ENCODE measurements around the gene SAA2. TPM values are rescaled to one million over a fixed set of nuclear protein-coding genes. Genes with fewer than 3 reads are reported as not detected.
"Not testable (repeated sequence)": the region's sequence is repeated elsewhere in the genome, so short reads cannot be mapped to it uniquely, and the experiment has no call there.

SAA2 gene
- total RNA-seq, 1 donor from 2014 or later = not detected

DNA sequence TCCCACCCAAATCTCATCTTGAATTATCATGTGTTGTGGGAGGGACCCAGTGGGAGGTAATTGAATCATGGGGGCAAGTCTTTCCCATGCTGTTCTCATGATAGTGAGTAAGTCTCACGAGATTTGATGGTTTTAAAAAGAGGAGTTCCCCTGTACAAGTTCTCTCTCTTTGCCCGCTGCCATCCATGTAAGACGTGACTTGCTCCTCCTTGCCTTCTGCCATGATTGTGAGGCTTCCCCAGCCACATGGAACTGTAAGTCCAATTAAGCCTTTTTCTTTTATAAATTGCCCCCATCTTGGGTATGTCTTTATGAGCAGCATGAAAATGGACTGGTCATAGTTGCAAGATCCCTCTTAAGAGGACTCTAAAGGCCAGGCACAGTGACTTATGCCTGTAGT lies 50.7 kb downstream of the SAA2 start:
- DNase-seq; intact Hi-C loops (cut with micrococcal nuclease): not testable (repeated sequence)

GRCh38 chr11:18196532-18196931 lies 51.9 kb downstream of the SAA2 start:
- no peaks in the 10 kb centered on the region for H3K4me1 Mint-ChIP-seq
- H3K4me3 Mint-ChIP-seq = no peak overlapping the region
- no peaks in the 10 kb centered on the region for H3K9me3 Mint-ChIP-seq
- no peak for DNase-seq
- no peak overlapping the region for H3K27ac Mint-ChIP-seq
- intact Hi-C loops (cut with micrococcal nuclease) = no loop called here
- peaks cover 31% of the 10 kb centered on the region for H3K27me3 Mint-ChIP-seq
- no peaks in the 10 kb centered on the region for H3K36me3 Mint-ChIP-seq (ENCODE audit: low read depth)

More for the DNA sequence above, 50.7 kb downstream of the SAA2 start:
- peaks cover 36% of the 10 kb centered on the region for H3K27me3 Mint-ChIP-seq
- H3K4me3 Mint-ChIP-seq; H3K27ac Mint-ChIP-seq; H3K9me3 Mint-ChIP-seq; H3K36me3 Mint-ChIP-seq (ENCODE audit: low read depth); H3K4me1 Mint-ChIP-seq: not testable (repeated sequence)

Other genes with a start within 250 kb of the SAA2 start
- 26.2 and 35.8 TPM in 2 replicates for gene SERGEF, start 235.6 kb downstream of the SAA2 start, total RNA-seq
- gene TPH1, start 202.4 kb downstream of the SAA2 start, total RNA-seq = 0.36 and 0.56 TPM in 2 replicates
- 40.1 and 43.5 TPM in 2 replicates for gene SAAL1, start 142.6 kb downstream of the SAA2 start, total RNA-seq
- gene MRGPRX3, start 116.1 kb downstream of the SAA2 start, total RNA-seq = not detected in 2 replicates
- not detected in 2 replicates for gene MRGPRX4, start 75.8 kb downstream of the SAA2 start, total RNA-seq
- not detected in 2 replicates for gene SAA4, start 11.9 kb downstream of the SAA2 start, total RNA-seq
- not detected in 2 replicates for gene SAA1, start 17.6 kb upstream of the SAA2 start, total RNA-seq
- 20.5 and 24.5 TPM in 2 replicates for gene HPS5, start 73.5 kb upstream of the SAA2 start, total RNA-seq
- 54.6 and 55.7 TPM in 2 replicates for gene GTF2H1, start 73.9 kb upstream of the SAA2 start, total RNA-seq
- 1,753 and 1,772 TPM in 2 replicates for gene LDHA, start 145.9 kb upstream of the SAA2 start, total RNA-seq
- gene LDHC, start 163.7 kb upstream of the SAA2 start, total RNA-seq = 0.64 TPM in 1 of 2 replicates, not detected in the other
- not detected in 2 replicates for gene LDHAL6A, start 207.2 kb upstream of the SAA2 start, total RNA-seq

Measured in activated CD4-positive, alpha-beta T cell treated with anti-CD3 and anti-CD28 coated beads, Interleukin-2, amount 10 ng/mL, durations not matched to agents 24 days and 14 days (primary cell).